Measurements from ENCODE around the gene CHD9. TPM values are rescaled to one million over a fixed set of nuclear protein-coding genes. Genes with fewer than 3 reads are reported as not detected.

CHD9 gene
- total RNA-seq, 1 donor from 2014 or later: 86.0 TPM

DNA sequence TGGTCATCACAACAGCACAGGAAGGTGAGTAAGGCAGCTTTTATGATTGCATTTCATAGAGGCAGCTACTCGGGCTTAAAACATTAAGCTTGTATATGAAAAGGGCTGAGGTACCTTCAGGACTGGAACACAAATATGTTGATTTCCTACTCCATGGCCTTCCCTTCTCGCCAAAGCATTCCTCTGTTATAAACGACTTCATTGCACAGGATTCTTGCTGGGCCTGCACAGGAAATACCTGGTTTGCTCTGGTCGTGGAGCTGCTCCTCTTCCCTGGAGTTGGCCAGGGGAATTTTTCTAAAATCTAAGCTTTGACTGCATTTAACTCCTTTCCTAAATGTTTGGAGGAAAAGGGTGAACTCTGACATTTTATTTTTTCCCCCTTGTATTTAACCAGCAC, 49.0 kb downstream of the CHD9 start:
- Histone ChIP-seq H3K9ac (no peak overlapping the region), H3K9me3 (ENCODE audit: low read depth) (no peaks in the 10 kb centered on the region), H3K4me2 (no peak overlapping the region), H3F3A (ENCODE audit: low read depth) (peaks cover 18% of the 10 kb centered on the region), H3K27me3 (no peaks in the 10 kb centered on the region), H4K20me1 (ENCODE audit: low read depth) (peaks cover 13% of the 10 kb centered on the region), H3K27ac (no peak overlapping the region), H3K4me3 (no peak overlapping the region), H3K79me2 (ENCODE audit: low read depth) (no peaks in the 10 kb centered on the region), H3K4me1 (peaks cover 12% of the 10 kb centered on the region), H3K36me3 (no peaks in the 10 kb centered on the region), H2AFZ (replicated peaks) (no peak overlapping the region)
- no peak for DNase-seq (ENCODE audit: low spot score)
- H3K27ac Mint-ChIP-seq: no peak overlapping the region
- no peak for TF ChIP-seq CTCF (IDR thresholded peaks at IDR 0.05)
- no peak for TF ChIP-seq EZH2 (IDR thresholded peaks at IDR 0.05)
- no peak for TF ChIP-seq EZH2phosphoT487 (IDR thresholded peaks at IDR 0.05)
- H3K27me3 Mint-ChIP-seq (ENCODE audit: insufficient read depth, low read depth): peaks cover 2% of the 10 kb centered on the region
- peaks cover 18% of the 10 kb centered on the region for H3K4me1 Mint-ChIP-seq
- H3K4me3 Mint-ChIP-seq: no peak overlapping the region
- H3K9me3 Mint-ChIP-seq: no peaks in the 10 kb centered on the region
- H3K36me3 Mint-ChIP-seq: peaks cover 5% of the 10 kb centered on the region

GRCh38 chr16:53105565-53105964, 50.8 kb downstream of the CHD9 start:
- Histone ChIP-seq H3K36me3 (no peaks in the 10 kb centered on the region), H3K27ac (no peak overlapping the region), H3K4me3 (no peak overlapping the region), H3K9ac (no peak overlapping the region), H3F3A (ENCODE audit: low read depth) (peaks cover under 1% of the 10 kb centered on the region), H3K4me2 (no peak overlapping the region), H4K20me1 (ENCODE audit: low read depth) (no peaks in the 10 kb centered on the region), H3K4me1 (no peaks in the 10 kb centered on the region), H3K27me3 (no peaks in the 10 kb centered on the region), H2AFZ (replicated peaks) (no peak overlapping the region), H3K79me2 (ENCODE audit: low read depth) (no peaks in the 10 kb centered on the region), H3K9me3 (ENCODE audit: low read depth) (no peaks in the 10 kb centered on the region)
- H3K27ac Mint-ChIP-seq: no peak overlapping the region
- H3K4me3 Mint-ChIP-seq: no peak overlapping the region
- H3K36me3 Mint-ChIP-seq: peaks cover 5% of the 10 kb centered on the region
- H3K4me1 Mint-ChIP-seq: peaks cover 4% of the 10 kb centered on the region
- TF ChIP-seq CTCF (IDR thresholded peaks at IDR 0.05): no peak
- no peak for TF ChIP-seq EZH2 (IDR thresholded peaks at IDR 0.05)
- no peak for TF ChIP-seq EZH2phosphoT487 (IDR thresholded peaks at IDR 0.05)
- no peaks in the 10 kb centered on the region for H3K9me3 Mint-ChIP-seq
- H3K27me3 Mint-ChIP-seq (ENCODE audit: insufficient read depth, low read depth): no peaks in the 10 kb centered on the region
- no peak for DNase-seq (ENCODE audit: low spot score)

GRCh38 chr16:53111078-53111791, 56.4 kb downstream of the CHD9 start:
- peaks cover 6% of the 10 kb centered on the region for H3K4me1 Mint-ChIP-seq
- no peaks in the 10 kb centered on the region for H3K27me3 Mint-ChIP-seq (ENCODE audit: insufficient read depth, low read depth)
- no peak overlapping the region for H2AFZ ChIP-seq (replicated peaks)
- TF ChIP-seq CTCF (IDR thresholded peaks at IDR 0.05) (no peak), EZH2 (IDR thresholded peaks at IDR 0.05) (no peak), EZH2phosphoT487 (IDR thresholded peaks at IDR 0.05) (no peak)
- H4K20me1 ChIP-seq (ENCODE audit: low read depth): no peaks in the 10 kb centered on the region
- no peaks in the 10 kb centered on the region for H3K9me3 ChIP-seq (ENCODE audit: low read depth)
- H3K4me2 ChIP-seq: peak overlapping the region; percentile 21
- H3K27ac Mint-ChIP-seq: no peak overlapping the region
- no peaks in the 10 kb centered on the region for H3K27me3 ChIP-seq
- no peak overlapping the region for H3K4me3 ChIP-seq
- no peak overlapping the region for H3K9ac ChIP-seq
- H3K4me3 Mint-ChIP-seq: no peak overlapping the region
- no peak overlapping the region for H3K27ac ChIP-seq
- H3F3A ChIP-seq (ENCODE audit: low read depth): peaks cover 6% of the 10 kb centered on the region
- H3K36me3 ChIP-seq: no peaks in the 10 kb centered on the region
- no peaks in the 10 kb centered on the region for H3K9me3 Mint-ChIP-seq
- H3K4me1 ChIP-seq: peaks cover 10% of the 10 kb centered on the region
- no peak for DNase-seq (ENCODE audit: low spot score)
- peaks cover 2% of the 10 kb centered on the region for H3K36me3 Mint-ChIP-seq
- no peaks in the 10 kb centered on the region for H3K79me2 ChIP-seq (ENCODE audit: low read depth)
